ENCODE measurements around the gene RNF126. TPM values are rescaled to one million over a fixed set of nuclear protein-coding genes. Genes with fewer than 3 reads are reported as not detected.
A peak's percentile ranks its signal among the peaks of the same experiment; 100 is the strongest.

RNF126 gene
- total RNA-seq = 10 to 100 TPM; 47.8 to 61.9 TPM

- no peaks in the 10 kb centered on the region for H3K36me3 ChIP-seq
- H3K27me3 ChIP-seq (replicated peaks; ENCODE audit: insufficient read depth) = no peaks in the 10 kb centered on the region
- no peaks in the 10 kb centered on the region for H3K9me3 ChIP-seq
- no peak for TF ChIP-seq CTCF (IDR thresholded peaks at IDR 0.05)
- DNase-seq (ENCODE audit: low spot score) (peak; percentile 69), ATAC-seq (ENCODE audit: insufficient number of reproducible peaks, low FRiP score, low read depth) (peak; percentile 81)
- peak within 1 kb of the TSS; percentile 100 for H3K4me3 ChIP-seq
- H3K27ac ChIP-seq = peak within 1 kb of the TSS; percentile 86 to 91
- H3K4me1 ChIP-seq (ENCODE audit: control insufficient read depth in 1 of 2, low read depth in 2 of 2) = peaks cover 28 to 63% of the 10 kb centered on the region in 2 donors
These were observed at the start of gene RNF126 for GRCh38 chr19:662962-663681. Gene RNF126 (minus strand): TSS chr19:663214. CDS start chr19:663121, 93 bp downstream.

- H3K9me3 ChIP-seq = no peaks in the 10 kb centered on the region
- ATAC-seq (ENCODE audit: insufficient number of reproducible peaks, low FRiP score, low read depth) (no peak), DNase-seq (ENCODE audit: low spot score) (no peak)
- H3K27me3 ChIP-seq (replicated peaks; ENCODE audit: insufficient read depth) = no peaks in the 10 kb centered on the region
- H3K27ac ChIP-seq = no peak overlapping the region
- H3K36me3 ChIP-seq = no peaks in the 10 kb centered on the region
- no peak for TF ChIP-seq CTCF (IDR thresholded peaks at IDR 0.05)
- peaks cover 0 to 14% of the 10 kb centered on the region in 2 donors for H3K4me1 ChIP-seq (ENCODE audit: control insufficient read depth in 1 of 2, low read depth in 2 of 2)
- no peak overlapping the region for H3K4me3 ChIP-seq
These were observed 48.2 kb upstream of the RNF126 start for GRCh38 chr19:711254-711653.

- H3K36me3 ChIP-seq = no peaks in the 10 kb centered on the region
- peaks cover 0 to 14% of the 10 kb centered on the region in 2 donors for H3K4me1 ChIP-seq (ENCODE audit: control insufficient read depth in 1 of 2, low read depth in 2 of 2)
- ATAC-seq (ENCODE audit: insufficient number of reproducible peaks, low FRiP score, low read depth) = no peak
- H3K9me3 ChIP-seq = no peaks in the 10 kb centered on the region
- H3K27ac ChIP-seq = no peak overlapping the region
- H3K4me3 ChIP-seq = no peak overlapping the region
- no peaks in the 10 kb centered on the region for H3K27me3 ChIP-seq (replicated peaks; ENCODE audit: insufficient read depth)
- no peak for TF ChIP-seq CTCF (IDR thresholded peaks at IDR 0.05)
- no peak for DNase-seq (ENCODE audit: low spot score)
These were observed 47.8 kb upstream of the RNF126 start for GRCh38 chr19:710767-711166.

- Histone ChIP-seq H3K27me3 (replicated peaks; ENCODE audit: insufficient read depth) (no peaks in the 10 kb centered on the region), H3K4me1 (ENCODE audit: control insufficient read depth in 1 of 2, low read depth in 2 of 2) (peaks cover 0 to 14% of the 10 kb centered on the region in 2 donors), H3K27ac (no peak overlapping the region), H3K9me3 (no peaks in the 10 kb centered on the region), H3K36me3 (no peaks in the 10 kb centered on the region), H3K4me3 (peak overlapping the region; percentile 56)
- DNase-seq (ENCODE audit: low spot score) (no peak), ATAC-seq (ENCODE audit: insufficient number of reproducible peaks, low FRiP score, low read depth) (no peak)
- no peak for TF ChIP-seq CTCF (IDR thresholded peaks at IDR 0.05)
These were observed 47.1 kb upstream of the RNF126 start for GRCh38 chr19:709965-710571.

- ATAC-seq (ENCODE audit: insufficient number of reproducible peaks, low FRiP score, low read depth) = no peak
- TF ChIP-seq CTCF (IDR thresholded peaks at IDR 0.05) = no peak
- no peaks in the 10 kb centered on the region for H3K36me3 ChIP-seq
- no peak for DNase-seq (ENCODE audit: low spot score)
- H3K9me3 ChIP-seq = no peaks in the 10 kb centered on the region
- H3K27ac ChIP-seq = peak overlapping the region in 1 of 2 donors; percentile 8
- peak overlapping the region; percentile 56 for H3K4me3 ChIP-seq
- no peaks in the 10 kb centered on the region for H3K27me3 ChIP-seq (replicated peaks; ENCODE audit: insufficient read depth)
- H3K4me1 ChIP-seq (ENCODE audit: control insufficient read depth in 1 of 2, low read depth in 2 of 2) = peaks cover 0 to 14% of the 10 kb centered on the region in 2 donors
These were observed 46.4 kb upstream of the RNF126 start for GRCh38 chr19:709196-709964.
